DND-41 (cell line): ENCODE measurements around the gene NKX2-8.
A peak's percentile ranks its signal among the peaks of the same experiment; 100 is the strongest.

Source experiments
- ATAC-seq: fragments of 200-7000 bp; cut with Tn5 transposase; 3 replicates; pipeline ENCODE4 v1.9.1; 2021; ENCODE audit warnings: low read depth; ENCODE audit not compliant: insufficient read depth
- DNase-seq: peaks from one replicate; pipeline ENCODE4 v3.0.0-alpha.2; 2020
- H2AFZ ChIP-seq: 2 replicates; pipeline ENCODE4 v1.6.0; 2012; ENCODE audit warnings: low read depth, low read length
- H3K27ac ChIP-seq: 2 replicates; pipeline ENCODE4 v1.5.1; 2012; ENCODE audit warnings: low read length, inconsistent platforms
- H3K27me3 ChIP-seq: fragments of 200-600 bp; sonication (generic); 2 replicates; pipeline ENCODE4 v1.6.0; 2012; ENCODE audit warnings: low read length, mild to moderate bottlenecking, inconsistent platforms; ENCODE audit not compliant: insufficient read depth, poor library complexity
- H3K36me3 ChIP-seq: 2 replicates; pipeline ENCODE4 v1.5.1; 2012; ENCODE audit warnings: low read length, inconsistent platforms; ENCODE audit not compliant: insufficient read depth
- H3K4me1 ChIP-seq: 2 replicates; pipeline ENCODE4 v1.5.1; 2012; ENCODE audit warnings: mild to moderate bottlenecking, low read length; ENCODE audit not compliant: insufficient read depth
- H3K4me2 ChIP-seq: 2 replicates; pipeline ENCODE4 v1.6.0; 2012; ENCODE audit warnings: mild to moderate bottlenecking, moderate library complexity, low read length, inconsistent platforms; ENCODE audit not compliant: insufficient read depth
- H3K4me3 ChIP-seq, 2 experiments: fragments of 200-600 bp in 1 of 2; shearing (Covaris generic) in 1 of 2; 2 replicates each; pipeline ENCODE4 v1.5.1; 2012 to 2016; ENCODE audit warnings: inconsistent platforms in 2 of 2, low read length in 2 of 2, mild to moderate bottlenecking in 2 of 2, low read depth in 1 of 2, moderate library complexity in 1 of 2
- H3K79me2 ChIP-seq: 2 replicates; pipeline ENCODE4 v1.6.0; 2012; ENCODE audit warnings: low read length, inconsistent platforms; ENCODE audit not compliant: insufficient read depth
- H3K9ac ChIP-seq: 2 replicates; pipeline ENCODE4 v1.6.0; 2012; ENCODE audit warnings: low read depth, mild to moderate bottlenecking, inconsistent platforms, low read length, moderate library complexity
- H3K9me3 ChIP-seq: 2 replicates; pipeline ENCODE4 v1.5.1; 2012; ENCODE audit warnings: low read length, moderate library complexity, mild to moderate bottlenecking, inconsistent platforms; ENCODE audit not compliant: insufficient read depth, severe bottlenecking
- H4K20me1 ChIP-seq: 2 replicates; pipeline ENCODE4 v1.6.0; 2012; ENCODE audit warnings: low read length; ENCODE audit not compliant: insufficient read depth
- CTCF ChIP-seq: IDR thresholded peaks from 2 replicates; pipeline ENCODE4 v1.5.1; 2012; ENCODE audit warnings: borderline replicate concordance, low read length, moderate library complexity, mild to moderate bottlenecking; ENCODE audit not compliant: poor library complexity, severe bottlenecking; ENCODE audit errors: extremely low read depth
- EZH2 ChIP-seq: IDR thresholded peaks from 3 replicates; pipeline ENCODE4 v1.6.1; 2012; ENCODE audit warnings: borderline replicate concordance, low read depth, mild to moderate bottlenecking, moderate library complexity, low read length, inconsistent platforms; ENCODE audit not compliant: severe bottlenecking

Gene NKX2-8

GRCh38 chr14:36604757-36605505 is 22.5 kb upstream of the NKX2-8 start:
- Histone ChIP-seq H3K27me3 (no peaks in the 10 kb centered on the region), H3K4me1 (peaks cover 12% of the 10 kb centered on the region), H3K9ac (no peak overlapping the region), H3K4me2 (peak overlapping the region; percentile 39; the same call in 1 of the 2 replicates), H3K9me3 (no peaks in the 10 kb centered on the region), H3K79me2 (no peaks in the 10 kb centered on the region), H2AFZ (0 out of 2 replicates have a peak overlapping the region, but pooled peaks have one; percentile 17), H3K4me3 (no peak overlapping the region), H3K36me3 (no peaks in the 10 kb centered on the region), H4K20me1 (no peaks in the 10 kb centered on the region), H3K27ac (no peak overlapping the region)
- TF ChIP-seq CTCF, result peak; percentile 97
- TF ChIP-seq EZH2, result no peak
- peak; percentile 61 for DNase-seq
- peak; percentile 86 for ATAC-seq

- ATAC-seq (no peak), DNase-seq (no peak)
- Histone ChIP-seq H3K4me3 (no peak overlapping the region), H3K27me3 (no peaks in the 10 kb centered on the region), H3K9ac (no peak overlapping the region), H3K79me2 (no peaks in the 10 kb centered on the region), H2AFZ (no peak overlapping the region), H3K27ac (no peak overlapping the region), H3K4me2 (no peak overlapping the region), H3K36me3 (no peaks in the 10 kb centered on the region), H3K4me1 (peaks cover 8% of the 10 kb centered on the region), H3K9me3 (no peaks in the 10 kb centered on the region), H4K20me1 (no peaks in the 10 kb centered on the region)
- no peak for TF ChIP-seq CTCF
- no peak for TF ChIP-seq EZH2
Measured at GRCh38 chr14:36600431-36600830, 18.0 kb upstream of the NKX2-8 start.

GRCh38 chr14:36591482-36591881 is 9.1 kb upstream of the NKX2-8 start:
- Histone ChIP-seq H2AFZ (no peak overlapping the region; the same call in 1 of the 2 replicates), H3K27ac (no peak overlapping the region), H3K9ac (no peak overlapping the region), H3K79me2 (no peaks in the 10 kb centered on the region), H3K9me3 (no peaks in the 10 kb centered on the region), H3K27me3 (no peaks in the 10 kb centered on the region), H3K4me2 (no peak overlapping the region), H3K4me3 (no peak overlapping the region), H4K20me1 (no peaks in the 10 kb centered on the region), H3K36me3 (no peaks in the 10 kb centered on the region), H3K4me1 (no peaks in the 10 kb centered on the region)
- TF ChIP-seq CTCF (no peak), EZH2 (no peak)
- no peak for ATAC-seq
- DNase-seq, result no peak

GRCh38 chr14:36588788-36589187 is 6.4 kb upstream of the NKX2-8 start:
- Histone ChIP-seq H3K9me3 (no peaks in the 10 kb centered on the region), H3K9ac (no peak overlapping the region), H3K79me2 (no peaks in the 10 kb centered on the region), H2AFZ (no peak overlapping the region), H3K27ac (no peak overlapping the region), H3K4me2 (no peak overlapping the region), H3K36me3 (no peaks in the 10 kb centered on the region), H4K20me1 (no peaks in the 10 kb centered on the region), H3K4me1 (no peaks in the 10 kb centered on the region), H3K27me3 (no peaks in the 10 kb centered on the region), H3K4me3 (no peak overlapping the region)
- DNase-seq, result no peak
- TF ChIP-seq CTCF, result no peak
- TF ChIP-seq EZH2, result no peak
- ATAC-seq, result no peak
